Measurements from ENCODE around the gene VWC2L. TPM values are rescaled to one million over a fixed set of nuclear protein-coding genes. Genes with fewer than 3 reads are reported as not detected.

Gene VWC2L
- not detected in 5 replicates for total RNA-seq (2022; extraction: Qiagen RNA extraction)

GRCh38 chr2:214410918-214411554 lies at the start of gene VWC2L:
TSS of gene VWC2L (plus strand) at chr2:214411054. CDS start at chr2:214414194, 3,140 bp downstream.

Measured in A549 treated with Mapracorat at 1 μM for 4 hours (cell line).